Activated naive CD8-positive, alpha-beta T cell treated with anti-CD3 and anti-CD28 coated beads, Interleukin-2, amount 50 U/mL, for 24 hours (primary cell): Measurements from ENCODE around the gene SLC27A5.
"Not testable (repeated sequence)": the region's sequence is repeated elsewhere in the genome, so short reads cannot be mapped to it uniquely, and the experiment has no call there.

ENCODE experiments used
- ATAC-seq: fragments of 150-1000 bp; cut with Tn5 transposase; one replicate; pipeline ENCODE4 v1.10.0; 2021
- DNase-seq: peaks from one replicate; pipeline ENCODE4 v3.0.0; 2021
- H3K27ac Mint-ChIP-seq: one replicate; pipeline ENCODE4 v1.8.0; 2021; ENCODE audit warnings: mild to moderate bottlenecking, mixed read lengths
- H3K27me3 Mint-ChIP-seq: one replicate; pipeline ENCODE4 v1.8.0; 2021; ENCODE audit warnings: mixed read lengths
- H3K36me3 Mint-ChIP-seq: one replicate; pipeline ENCODE4 v1.8.0; 2021; ENCODE audit warnings: low read depth, mixed read lengths
- H3K4me1 Mint-ChIP-seq: one replicate; pipeline ENCODE4 v1.8.0; 2021; ENCODE audit warnings: mixed read lengths
- H3K4me3 Mint-ChIP-seq: one replicate; pipeline ENCODE4 v1.8.0; 2021; ENCODE audit warnings: mild to moderate bottlenecking, moderate library complexity, mixed read lengths
- H3K9me3 Mint-ChIP-seq: one replicate; pipeline ENCODE4 v1.8.0; 2021; ENCODE audit warnings: mixed read lengths

The SLC27A5 gene

DNA sequence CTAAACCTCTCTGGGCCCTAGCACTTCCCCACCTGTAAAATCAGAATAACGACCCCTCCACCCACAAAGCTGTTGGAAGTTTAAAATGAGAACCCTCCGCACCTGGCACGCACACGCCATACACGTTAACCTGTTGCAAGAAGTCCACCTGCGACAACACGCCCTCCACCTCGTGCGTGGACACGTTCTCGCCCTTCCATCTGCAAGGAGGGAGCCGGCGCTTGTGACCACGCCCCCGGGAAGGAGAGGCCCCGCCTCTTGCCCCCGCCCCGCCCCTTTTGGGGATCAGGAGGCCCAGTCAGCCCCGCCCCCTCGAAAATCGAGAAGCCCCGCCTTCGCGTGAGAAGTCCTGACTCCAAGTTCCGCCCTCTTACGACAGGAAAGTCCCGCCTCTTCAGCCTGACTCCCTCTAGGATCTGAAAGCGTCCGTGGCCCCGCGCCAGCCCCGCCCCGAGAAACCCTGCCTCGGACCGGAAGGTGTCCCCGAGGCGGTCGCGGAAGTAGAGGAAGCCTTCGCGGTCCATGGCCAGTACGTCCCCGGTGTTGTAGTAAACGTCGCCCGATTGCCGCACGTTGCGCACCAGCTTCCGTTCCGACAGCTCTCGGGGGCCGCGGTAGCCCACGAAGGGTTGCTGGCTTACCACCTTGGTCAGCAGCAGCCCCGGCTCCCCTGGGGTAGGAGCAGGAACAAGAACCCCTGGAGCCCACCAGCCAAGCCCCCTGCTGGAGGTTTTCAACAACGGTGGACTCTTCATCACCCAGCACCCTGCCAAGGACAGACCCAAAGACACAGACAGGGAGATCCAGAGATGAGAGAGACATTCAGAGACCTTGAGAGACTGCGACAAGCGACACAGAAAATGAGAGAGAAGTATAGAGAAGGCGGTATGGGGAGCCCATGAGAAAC, 12.5 kb downstream of the SLC27A5 start:
- Mint-ChIP-seq H3K27me3 (no peaks in the 10 kb centered on the region), H3K4me3 (peak overlapping the region; percentile 95), H3K36me3 (peaks cover 6% of the 10 kb centered on the region), H3K27ac (peak overlapping the region; percentile 95), H3K9me3 (peaks cover 5% of the 10 kb centered on the region), H3K4me1 (peaks cover 23% of the 10 kb centered on the region)
- DNase-seq (peak; percentile 99), ATAC-seq (peak; percentile 98)

DNA sequence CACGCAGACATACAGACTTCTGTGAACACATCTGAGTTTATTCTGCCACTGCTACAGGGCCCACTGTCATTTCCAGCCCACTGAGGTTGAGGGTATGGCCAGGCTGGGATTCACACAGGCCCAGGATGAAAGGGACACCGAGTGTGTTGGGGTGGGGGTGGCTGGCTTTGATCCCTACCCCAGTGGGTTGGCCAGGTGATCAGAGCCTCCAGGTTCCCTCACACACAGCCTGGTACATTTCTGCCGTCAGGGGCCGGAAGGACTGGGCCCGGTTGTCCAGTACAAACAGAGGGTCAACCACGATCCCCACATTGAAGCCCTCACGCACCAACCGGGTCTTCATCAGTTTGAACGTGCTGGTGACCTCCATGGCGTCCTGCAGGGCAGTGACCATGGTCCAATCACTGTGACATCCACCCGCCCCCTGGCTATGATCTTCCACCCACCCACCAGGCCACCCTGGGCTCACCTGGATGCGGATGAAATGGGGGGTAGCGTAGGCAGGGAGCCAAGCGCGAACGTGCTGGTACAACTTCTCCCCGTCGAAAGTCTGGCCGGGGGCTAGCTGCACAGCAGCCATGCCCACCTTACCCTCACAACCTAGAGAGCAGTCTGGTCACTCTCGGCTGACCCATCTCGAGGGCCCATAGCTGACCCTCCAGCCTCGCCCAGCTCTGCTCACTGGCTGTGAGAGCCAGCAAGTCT, 13.3 kb downstream of the SLC27A5 start:
- peak overlapping the region; percentile 95 for H3K27ac Mint-ChIP-seq

DNA sequence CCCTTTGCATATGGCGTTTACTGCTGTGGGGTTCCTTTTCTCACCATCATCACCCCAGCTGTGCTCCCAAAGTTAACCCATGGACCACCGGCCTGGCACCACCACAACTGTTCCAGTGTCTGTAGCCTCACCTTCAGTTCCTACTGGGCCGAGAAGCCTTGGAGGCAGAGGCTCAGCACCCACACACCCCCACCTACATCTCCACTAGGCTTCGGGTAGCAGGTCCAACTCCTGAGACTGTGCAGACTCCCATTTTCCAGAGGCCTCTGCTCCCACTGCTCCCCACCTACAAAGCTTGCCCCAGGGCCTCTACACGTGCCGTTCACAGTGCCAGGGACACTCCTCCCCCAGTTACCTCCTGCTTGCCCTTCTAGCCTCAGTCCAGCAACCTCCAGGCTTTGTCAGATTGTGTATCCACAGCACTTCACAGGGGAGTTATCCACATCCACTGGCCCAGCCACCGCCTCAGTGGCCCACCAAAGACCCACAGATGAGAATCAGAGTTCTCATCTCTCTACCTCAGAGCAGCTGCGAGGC, 14.1 kb downstream of the SLC27A5 start:
- Mint-ChIP-seq H3K27me3 (no peaks in the 10 kb centered on the region), H3K4me1 (peaks cover 23% of the 10 kb centered on the region), H3K36me3 (peaks cover 6% of the 10 kb centered on the region), H3K27ac (peak overlapping the region; percentile 12), H3K4me3 (peak overlapping the region; percentile 95), H3K9me3 (peaks cover 5% of the 10 kb centered on the region)
- DNase-seq (no peak), ATAC-seq (no peak)

More for the DNA sequence above, 13.3 kb downstream of the SLC27A5 start:
- Mint-ChIP-seq H3K27me3 (no peaks in the 10 kb centered on the region), H3K4me3 (peak overlapping the region; percentile 95), H3K36me3 (peaks cover 6% of the 10 kb centered on the region), H3K4me1 (peaks cover 23% of the 10 kb centered on the region), H3K9me3 (peaks cover 5% of the 10 kb centered on the region)
- DNase-seq: no peak
- no peak for ATAC-seq

DNA sequence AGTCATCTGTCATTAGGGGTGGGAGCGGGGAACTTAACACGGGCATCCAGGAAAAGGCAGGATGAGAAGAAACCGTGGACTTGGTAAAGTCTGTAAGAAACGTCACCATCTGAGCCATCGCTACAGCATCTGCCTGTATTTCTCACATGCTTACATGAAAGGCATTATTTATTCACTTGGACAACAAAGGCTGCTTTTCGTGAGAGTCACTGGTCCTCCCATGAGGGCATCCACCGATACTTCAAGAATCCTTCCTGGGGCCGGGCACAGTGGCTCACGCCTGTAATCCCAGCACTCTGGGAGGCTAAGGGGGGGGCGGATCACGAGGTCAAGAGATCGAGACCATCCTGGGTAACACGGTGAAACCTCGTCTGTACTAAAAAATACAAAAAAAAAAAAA, 19.5 kb downstream of the SLC27A5 start:
- H3K27ac Mint-ChIP-seq: no peak overlapping the region
- H3K4me3 Mint-ChIP-seq: no peak overlapping the region
- H3K27me3 Mint-ChIP-seq: no peaks in the 10 kb centered on the region
- DNase-seq (no peak), ATAC-seq (no peak)
- no peaks in the 10 kb centered on the region for H3K9me3 Mint-ChIP-seq
- H3K36me3 Mint-ChIP-seq: peaks cover 6% of the 10 kb centered on the region
- H3K4me1 Mint-ChIP-seq: peaks cover 14% of the 10 kb centered on the region

DNA sequence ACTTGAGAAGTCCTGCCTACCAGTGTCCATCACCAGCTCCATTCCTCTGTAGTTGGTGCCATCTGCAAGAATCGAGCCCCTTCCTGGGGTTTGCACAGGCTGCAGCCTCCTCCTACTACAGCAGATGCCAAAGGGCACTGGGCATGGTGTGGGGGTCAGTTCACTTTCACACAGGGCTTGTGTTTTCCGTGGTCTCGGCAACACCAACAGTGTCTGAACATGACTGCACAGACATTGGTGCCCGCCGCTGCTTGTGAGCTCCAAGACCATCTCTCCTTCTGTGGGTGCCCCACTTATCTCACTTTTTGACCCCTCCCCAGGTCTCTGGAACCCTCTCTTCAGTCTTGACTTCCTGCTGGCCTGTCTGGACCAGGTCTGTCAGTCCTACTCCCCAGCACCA, 20.4 kb downstream of the SLC27A5 start:
- no peaks in the 10 kb centered on the region for H3K9me3 Mint-ChIP-seq
- H3K36me3 Mint-ChIP-seq: peaks cover 6% of the 10 kb centered on the region
- peaks cover 10% of the 10 kb centered on the region for H3K4me1 Mint-ChIP-seq
- H3K27ac Mint-ChIP-seq: no peak overlapping the region
- H3K27me3 Mint-ChIP-seq: no peaks in the 10 kb centered on the region
- ATAC-seq (no peak), DNase-seq (no peak)
- no peak overlapping the region for H3K4me3 Mint-ChIP-seq

DNA sequence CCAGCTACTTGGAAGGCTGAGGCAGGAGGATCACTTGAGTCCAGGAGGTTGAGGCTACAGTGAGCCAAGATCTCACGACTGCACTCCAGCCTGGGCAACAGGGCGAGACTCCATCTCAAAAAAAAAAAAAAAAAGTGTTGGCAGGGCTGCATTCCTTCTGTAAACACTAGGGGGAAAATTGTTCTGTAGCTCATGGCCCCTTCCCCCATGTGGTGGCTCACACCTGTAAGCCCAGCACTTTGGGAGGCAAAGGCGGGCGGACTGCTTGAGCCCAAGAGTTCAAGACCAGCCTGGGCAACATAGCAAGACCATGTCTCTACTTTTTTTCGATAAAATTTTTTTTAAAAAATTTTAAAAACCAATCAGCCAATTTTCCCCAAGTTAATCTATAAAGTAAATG, 27.4 kb downstream of the SLC27A5 start:
- not testable (repeated sequence) for DNase-seq, H3K4me3 Mint-ChIP-seq, H3K4me1 Mint-ChIP-seq, H3K27me3 Mint-ChIP-seq, H3K36me3 Mint-ChIP-seq, H3K27ac Mint-ChIP-seq, ATAC-seq, H3K9me3 Mint-ChIP-seq

DNA sequence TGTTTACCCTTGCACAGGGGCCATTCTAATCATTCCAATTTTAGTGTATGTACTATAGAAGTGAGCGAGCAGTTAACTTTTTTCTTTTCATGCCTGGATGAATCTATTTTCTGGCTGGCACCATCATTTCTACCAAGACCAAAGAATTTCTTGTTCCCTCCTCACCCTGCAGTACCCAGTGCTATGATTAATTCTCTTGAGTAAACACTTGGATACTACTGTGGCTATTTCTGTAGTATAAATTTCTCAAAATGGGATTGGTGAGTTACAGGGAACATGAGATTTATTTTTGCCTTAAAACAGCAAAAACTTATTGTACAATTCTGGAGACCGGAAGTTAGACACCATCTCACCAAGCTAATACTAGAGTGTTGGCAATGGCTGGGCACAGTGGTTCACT, 28.0 kb downstream of the SLC27A5 start:
- Mint-ChIP-seq H3K27me3 (no peaks in the 10 kb centered on the region), H3K9me3 (no peaks in the 10 kb centered on the region), H3K36me3 (peaks cover 2% of the 10 kb centered on the region), H3K27ac (no peak overlapping the region), H3K4me1 (peaks cover 1% of the 10 kb centered on the region), H3K4me3 (no peak overlapping the region)
- ATAC-seq (no peak), DNase-seq (no peak)

DNA sequence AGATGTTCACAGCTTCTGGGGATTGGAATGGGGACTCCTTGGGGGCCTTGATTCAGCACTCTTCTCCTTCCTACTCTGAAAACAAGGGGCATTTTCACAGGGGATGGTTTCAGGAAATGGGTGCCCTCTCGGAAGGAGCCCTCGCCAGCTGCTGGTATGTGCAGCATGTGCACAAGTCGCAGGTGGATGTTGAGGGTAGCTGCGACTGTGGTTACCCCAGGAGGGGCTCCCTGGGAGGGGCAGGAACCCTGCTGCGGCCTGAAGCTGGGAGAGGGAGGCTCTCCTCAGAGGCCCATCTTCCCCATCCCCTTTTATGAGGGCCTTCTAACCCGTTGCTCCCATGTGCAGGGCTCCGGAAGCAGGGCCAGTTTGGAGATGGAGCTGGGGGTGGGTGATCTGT, 29.4 kb downstream of the SLC27A5 start:
- no peak for DNase-seq
- Mint-ChIP-seq H3K4me1 (peaks cover 3% of the 10 kb centered on the region), H3K27me3 (no peaks in the 10 kb centered on the region), H3K9me3 (no peaks in the 10 kb centered on the region), H3K4me3 (no peak overlapping the region), H3K27ac (no peak overlapping the region), H3K36me3 (peaks cover 2% of the 10 kb centered on the region)
- no peak for ATAC-seq

DNA sequence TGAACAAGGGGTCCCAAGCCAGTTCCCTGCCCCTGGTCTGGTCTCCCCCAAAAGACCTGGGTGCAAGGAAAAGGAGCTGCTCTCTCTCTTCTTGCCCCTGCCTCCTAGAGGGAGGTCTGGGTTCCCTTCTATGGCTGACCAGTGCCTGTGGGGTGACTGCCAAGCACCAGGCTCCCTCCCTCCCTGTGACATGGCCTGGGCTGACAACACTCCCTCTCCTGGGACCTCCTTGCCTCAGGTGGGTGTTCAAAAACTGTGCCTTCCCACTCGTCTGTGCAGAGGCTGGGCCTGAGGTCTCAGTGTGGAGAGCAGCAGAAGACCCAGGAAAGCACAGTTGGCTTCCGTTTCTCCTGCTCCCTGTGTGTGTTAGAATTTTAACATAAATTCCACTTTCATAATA, 31.0 kb downstream of the SLC27A5 start:
- Mint-ChIP-seq H3K9me3 (no peaks in the 10 kb centered on the region), H3K4me3 (no peak overlapping the region), H3K36me3 (peaks cover 2% of the 10 kb centered on the region), H3K27me3 (no peaks in the 10 kb centered on the region), H3K4me1 (peaks cover 12% of the 10 kb centered on the region), H3K27ac (no peak overlapping the region)
- DNase-seq (no peak), ATAC-seq (no peak)

DNA sequence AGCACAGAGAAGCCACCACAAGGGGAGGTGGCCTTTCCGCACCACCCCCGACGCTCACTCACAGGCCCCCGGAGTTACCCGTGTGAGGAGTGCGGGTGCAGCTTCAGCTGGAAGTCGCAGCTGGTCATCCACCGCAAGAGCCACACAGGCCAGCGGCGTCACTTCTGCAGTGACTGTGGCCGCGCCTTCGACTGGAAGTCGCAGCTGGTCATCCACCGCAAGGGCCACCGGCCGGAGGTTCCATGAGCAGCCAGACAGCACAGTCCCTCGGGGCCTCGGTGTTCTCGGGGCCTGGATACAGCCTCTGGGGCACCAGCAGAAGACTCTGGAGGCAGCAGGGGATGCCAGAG, 31.3 kb downstream of the SLC27A5 start:
- Mint-ChIP-seq H3K36me3 (peaks cover 2% of the 10 kb centered on the region), H3K9me3 (no peaks in the 10 kb centered on the region)
- no peak for DNase-seq

DNA sequence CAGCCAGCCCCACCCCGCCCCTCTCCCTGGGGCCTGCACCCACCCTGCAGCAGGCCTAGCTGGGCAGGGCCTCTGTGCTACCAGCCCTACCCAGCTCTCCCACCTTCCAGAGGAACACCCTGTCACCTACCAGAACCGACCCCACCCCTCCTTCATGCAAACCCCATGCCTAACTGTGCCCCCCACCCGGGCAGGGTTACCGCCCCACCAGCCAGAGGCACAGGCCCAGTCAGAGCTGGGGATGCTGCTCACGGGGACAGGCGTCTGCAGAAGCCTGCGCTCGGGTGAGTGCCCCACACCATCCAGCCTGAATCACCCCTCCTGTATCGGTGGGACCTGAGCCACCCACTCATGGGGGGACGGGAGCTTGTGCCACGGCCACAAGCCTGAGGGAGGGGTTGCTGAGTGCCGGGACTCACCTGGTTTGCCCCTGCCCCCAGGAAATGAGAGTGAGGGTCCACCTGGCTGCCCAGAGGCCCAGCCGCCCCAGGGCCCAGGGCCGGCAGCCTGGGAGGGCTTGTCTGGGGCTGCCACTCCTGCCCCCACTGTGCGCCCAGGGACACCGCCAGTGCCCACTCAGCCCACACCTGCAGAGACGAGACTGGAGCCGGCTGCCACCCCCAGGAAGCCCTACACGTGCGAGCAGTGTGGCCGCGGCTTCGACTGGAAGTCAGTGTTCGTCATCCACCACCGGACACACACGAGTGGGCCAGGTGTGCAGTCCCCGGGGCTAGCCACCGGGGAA, 31.9 kb downstream of the SLC27A5 start:
- Mint-ChIP-seq H3K36me3 (peaks cover 2% of the 10 kb centered on the region), H3K9me3 (no peaks in the 10 kb centered on the region), H3K27me3 (no peaks in the 10 kb centered on the region), H3K4me1 (peaks cover 20% of the 10 kb centered on the region), H3K27ac (no peak overlapping the region), H3K4me3 (no peak overlapping the region)
- ATAC-seq (no peak), DNase-seq (no peak)

More for the DNA sequence above, 31.3 kb downstream of the SLC27A5 start:
- H3K4me1 Mint-ChIP-seq: peaks cover 15% of the 10 kb centered on the region
- H3K27ac Mint-ChIP-seq: no peak overlapping the region
- ATAC-seq: no peak
- no peak overlapping the region for H3K4me3 Mint-ChIP-seq
- H3K27me3 Mint-ChIP-seq: no peaks in the 10 kb centered on the region

DNA sequence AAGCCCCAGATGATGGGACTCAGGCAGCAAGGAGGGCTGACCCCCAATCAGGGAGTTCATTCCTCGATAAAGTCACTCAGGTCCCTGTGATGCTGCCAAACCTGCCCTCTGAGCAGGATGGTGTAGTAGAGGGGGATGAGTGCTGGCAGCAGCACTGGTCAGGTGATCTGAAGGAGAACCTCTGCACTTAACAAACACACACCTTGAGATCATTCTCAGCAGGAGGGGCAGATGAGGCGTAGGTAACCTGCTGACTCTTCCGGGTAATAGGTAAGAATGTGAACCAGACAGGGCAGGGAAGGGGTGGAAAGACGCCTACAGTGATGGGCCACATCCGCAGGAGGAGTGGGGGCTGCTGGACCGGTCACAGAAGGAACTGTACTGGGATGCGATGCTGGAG, 32.5 kb downstream of the SLC27A5 start:
- H3K4me3 Mint-ChIP-seq: no peak overlapping the region
- DNase-seq: no peak
- no peaks in the 10 kb centered on the region for H3K9me3 Mint-ChIP-seq
- H3K36me3 Mint-ChIP-seq: peaks cover 2% of the 10 kb centered on the region
- ATAC-seq: no peak
- no peak overlapping the region for H3K27ac Mint-ChIP-seq
- H3K27me3 Mint-ChIP-seq: no peaks in the 10 kb centered on the region
- peaks cover 25% of the 10 kb centered on the region for H3K4me1 Mint-ChIP-seq

DNA sequence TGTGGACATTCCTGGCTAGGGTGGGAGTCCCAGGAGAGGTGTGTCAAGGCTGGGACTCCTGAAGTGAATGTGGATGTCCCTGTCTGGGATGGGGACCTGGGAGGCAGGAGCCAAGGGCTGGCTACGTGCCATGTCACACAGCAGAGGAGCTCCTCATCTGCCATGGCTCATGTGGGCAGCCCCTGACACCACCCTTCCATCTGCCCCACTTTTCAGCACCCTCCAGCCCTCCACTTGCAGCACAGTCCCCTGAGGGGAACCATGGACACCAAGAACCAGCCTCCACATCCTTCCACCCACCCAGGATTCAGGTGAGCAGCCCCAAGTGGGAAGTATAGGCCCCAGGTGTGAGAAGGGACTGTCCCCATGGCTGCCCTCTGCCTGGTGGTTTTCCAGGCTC, 33.9 kb downstream of the SLC27A5 start:
- DNase-seq (no peak), ATAC-seq (no peak)
- peaks cover 2% of the 10 kb centered on the region for H3K36me3 Mint-ChIP-seq
- H3K27me3 Mint-ChIP-seq: no peaks in the 10 kb centered on the region
- no peaks in the 10 kb centered on the region for H3K9me3 Mint-ChIP-seq
- H3K4me3 Mint-ChIP-seq: no peak overlapping the region
- H3K4me1 Mint-ChIP-seq: peaks cover 30% of the 10 kb centered on the region
- H3K27ac Mint-ChIP-seq: no peak overlapping the region

DNA sequence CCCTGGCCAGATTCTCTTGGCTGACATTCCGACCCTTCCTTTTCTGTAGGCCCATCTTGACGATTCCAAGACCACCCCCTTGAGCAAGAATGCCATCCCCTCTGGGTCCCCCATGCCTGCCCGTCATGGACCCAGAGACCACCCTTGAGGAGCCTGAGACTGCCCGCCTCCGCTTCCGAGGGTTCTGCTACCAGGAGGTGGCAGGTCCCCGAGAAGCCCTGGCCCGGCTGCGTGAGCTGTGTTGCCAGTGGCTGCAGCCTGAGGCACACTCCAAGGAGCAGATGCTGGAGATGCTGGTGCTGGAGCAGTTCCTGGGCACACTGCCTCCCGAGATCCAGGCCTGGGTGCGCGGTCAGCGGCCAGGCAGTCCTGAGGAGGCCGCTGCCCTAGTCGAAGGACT, 34.7 kb downstream of the SLC27A5 start:
- peaks cover 30% of the 10 kb centered on the region for H3K4me1 Mint-ChIP-seq
- ATAC-seq: no peak
- no peaks in the 10 kb centered on the region for H3K27me3 Mint-ChIP-seq
- no peak for DNase-seq
- H3K4me3 Mint-ChIP-seq: peak overlapping the region; percentile 88
- peaks cover 4% of the 10 kb centered on the region for H3K36me3 Mint-ChIP-seq
- H3K27ac Mint-ChIP-seq: peak overlapping the region; percentile 83
- H3K9me3 Mint-ChIP-seq: no peaks in the 10 kb centered on the region
